HEK293 (cell line): ENCODE data around the gene SOX5.

Experiments
- CTCF ChIA-PET: fragments of 350-600 bp; formaldehyde crosslinking; extraction: SDS; loops from one replicate; lab custom pipeline; 2021; ENCODE audit warnings: antibody characterized with exemption; lab: Yijun Ruan, JAX
- POLR2A ChIA-PET: fragments of 300-600 bp; formaldehyde crosslinking; extraction: SDS; loops from one replicate; lab custom pipeline; 2020; ENCODE audit warnings: antibody characterized with exemption, inconsistent platforms; lab: Yijun Ruan, JAX
- H3K27ac ChIP-seq: fragments of 200-500 bp; sonication (Bioruptor generic); 2 replicates; pipeline ENCODE4 v1.5.1; 2014; ENCODE audit warnings: low read depth, low read length, control low read depth, inconsistent platforms; ENCODE audit errors: extremely low read depth
- H3K36me3 ChIP-seq, 2 experiments: fragments of 200-500 bp in 1 of 2; sonication (Bioruptor generic) in 1 of 2; 1 replicate in 1 of 2; 2 replicates in 1 of 2; pipeline ENCODE4 v1.5.1; 2014 to 2017; ENCODE audit warnings: inconsistent platforms in 2 of 2, low read length in 2 of 2; ENCODE audit not compliant: control insufficient read depth in 2 of 2, insufficient read depth in 1 of 2
- H3K4me1 ChIP-seq: fragments of 200-500 bp; sonication (Bioruptor generic); 2 replicates; pipeline ENCODE4 v1.5.1; 2014; ENCODE audit warnings: mild to moderate bottlenecking, low read length, inconsistent platforms; ENCODE audit not compliant: control insufficient read depth, insufficient read depth
- H3K4me3 ChIP-seq: 2 replicates; pipeline ENCODE4 v1.5.1; 2011; ENCODE audit warnings: low read depth, mild to moderate bottlenecking, control low read depth, low read length, moderate library complexity
- H3K9me3 ChIP-seq: fragments of 200-500 bp; sonication (Bioruptor generic); 2 replicates; pipeline ENCODE4 v1.5.1; 2014; ENCODE audit warnings: low read depth, low read length, inconsistent platforms; ENCODE audit not compliant: control insufficient read depth, insufficient read depth
- FEZF1 ChIP-seq: fragments of 450-650 bp; formaldehyde crosslinking; IDR thresholded peaks from 2 replicates; pipeline ENCODE4 v1.5.1; 2016; ENCODE audit warnings: missing biosample characterization, missing genetic modification characterization
- GFI1B ChIP-seq: fragments of 450-650 bp; formaldehyde crosslinking; IDR thresholded peaks from 2 replicates; pipeline ENCODE4 v1.5.1; 2016; ENCODE audit warnings: missing biosample characterization, missing genetic modification characterization
- KLF16 ChIP-seq: fragments of 450-650 bp; formaldehyde crosslinking; IDR thresholded peaks from 2 replicates; pipeline ENCODE4 v1.5.1; 2017; ENCODE audit warnings: missing biosample characterization, missing genetic modification characterization
- KLF8 ChIP-seq: fragments of 450-650 bp; formaldehyde crosslinking; IDR thresholded peaks from 2 replicates; pipeline ENCODE4 v1.5.1; 2016; ENCODE audit warnings: missing biosample characterization, missing genetic modification characterization
- PRDM10 ChIP-seq: fragments of 450-650 bp; formaldehyde crosslinking; IDR thresholded peaks from 2 replicates; pipeline ENCODE4 v1.5.1; 2016; ENCODE audit warnings: missing biosample characterization, missing genetic modification characterization
- TSHZ1 ChIP-seq: fragments of 450-650 bp; formaldehyde crosslinking; IDR thresholded peaks from 2 replicates; pipeline ENCODE4 v1.5.1; 2016; ENCODE audit warnings: missing biosample characterization, missing genetic modification characterization, borderline replicate concordance
- ZBTB1 ChIP-seq: fragments of 450-650 bp; formaldehyde crosslinking; IDR thresholded peaks from 2 replicates; pipeline ENCODE4 v1.5.1; 2016; ENCODE audit warnings: missing biosample characterization, missing genetic modification characterization
- ZBTB11 ChIP-seq: fragments of 450-650 bp; formaldehyde crosslinking; conservative IDR thresholded peaks from 2 replicates; pipeline ENCODE4 v1.5.1; 2016; ENCODE audit warnings: low read depth, missing biosample characterization, missing genetic modification characterization
- ZBTB20 ChIP-seq: fragments of 450-650 bp; formaldehyde crosslinking; IDR thresholded peaks from 2 replicates; pipeline ENCODE4 v1.5.1; 2016; ENCODE audit warnings: missing biosample characterization, missing genetic modification characterization
- ZNF10 ChIP-seq: fragments of 450-650 bp; formaldehyde crosslinking; IDR thresholded peaks from 2 replicates; pipeline ENCODE4 v1.5.1; 2017; ENCODE audit warnings: missing biosample characterization, missing genetic modification characterization
- ZNF18 ChIP-seq: fragments of 450-650 bp; formaldehyde crosslinking; IDR thresholded peaks from 2 replicates; pipeline ENCODE4 v1.5.1; 2016; ENCODE audit warnings: missing biosample characterization, missing genetic modification characterization
- ZNF202 ChIP-seq: fragments of 450-650 bp; formaldehyde crosslinking; IDR thresholded peaks from 2 replicates; pipeline ENCODE4 v1.5.1; 2016; ENCODE audit warnings: missing biosample characterization, missing genetic modification characterization, borderline replicate concordance
- ZNF239 ChIP-seq: fragments of 450-650 bp; formaldehyde crosslinking; IDR thresholded peaks from 2 replicates; pipeline ENCODE4 v1.5.1; 2016; ENCODE audit warnings: missing biosample characterization, missing genetic modification characterization
- ZNF341 ChIP-seq: fragments of 450-650 bp; formaldehyde crosslinking; IDR thresholded peaks from 2 replicates; pipeline ENCODE4; 2016; ENCODE audit warnings: low read depth, missing biosample characterization, missing genetic modification characterization
- ZNF366 ChIP-seq: fragments of 450-650 bp; formaldehyde crosslinking; conservative IDR thresholded peaks from 2 replicates; pipeline ENCODE4 v1.5.1; 2016; ENCODE audit warnings: missing biosample characterization, missing genetic modification characterization
- ZNF398 ChIP-seq: fragments of 450-650 bp; formaldehyde crosslinking; IDR thresholded peaks from 2 replicates; pipeline ENCODE4 v1.5.1; 2017; ENCODE audit warnings: missing biosample characterization, missing genetic modification characterization
- ZNF580 ChIP-seq: fragments of 450-650 bp; formaldehyde crosslinking; IDR thresholded peaks from 2 replicates; pipeline ENCODE4 v1.5.1; 2016; ENCODE audit warnings: missing biosample characterization, missing genetic modification characterization
- ZNF596 ChIP-seq: fragments of 450-650 bp; IDR thresholded peaks from 2 replicates; pipeline ENCODE4 v1.5.0; 2018; ENCODE audit warnings: missing biosample characterization, mild to moderate bottlenecking, missing genetic modification characterization, moderate library complexity
- ZNF610 ChIP-seq: fragments of 450-650 bp; formaldehyde crosslinking; IDR thresholded peaks from 2 replicates; pipeline ENCODE4 v1.5.1; 2016; ENCODE audit warnings: missing biosample characterization, missing genetic modification characterization, borderline replicate concordance
- ZNF623 ChIP-seq: fragments of 450-650 bp; formaldehyde crosslinking; IDR thresholded peaks from 2 replicates; pipeline ENCODE4 v1.5.1; 2016; ENCODE audit warnings: missing biosample characterization, missing genetic modification characterization
- ZNF785 ChIP-seq: fragments of 450-650 bp; formaldehyde crosslinking; IDR thresholded peaks from 2 replicates; pipeline ENCODE4 v1.5.1; 2016; ENCODE audit warnings: missing biosample characterization, missing genetic modification characterization

Gene SOX5

GRCh38 chr12:23949348-23950209, at the start of gene SOX5:
Gene SOX5, minus strand, starts transcription at chr12:23949670. Its CDS starts 69 bp downstream, at chr12:23949601.
- ChIA-PET POLR2A (no interaction called here), CTCF (interaction anchor here (0.8 kb wide), 1 partner anchor 10 kb away, joined by 3 read pairs; no protein-coding TSS in a partner anchor)
- Histone ChIP-seq H3K4me1 (no peaks in the 10 kb centered on the region), H3K27ac (no peak within 1 kb of the TSS; the same call in 1 of the 2 replicates), H3K9me3 (no peaks in the 10 kb centered on the region), H3K4me3 (peak within 1 kb of the TSS; percentile 38), H3K36me3 (no peaks in the 10 kb centered on the region)
- no peak for TF ChIP-seq ZNF623 (tag by site-specific recombination)
- peak; percentile 42; the same call in 1 of the 2 replicates for TF ChIP-seq FEZF1
- no peak for TF ChIP-seq ZNF610
- TF ChIP-seq ZNF341, result peak; percentile 69
- peak; percentile 94 for TF ChIP-seq ZNF398 (tag by site-specific recombination)
- peak; percentile 50; the same call in 1 of the 2 replicates for TF ChIP-seq PRDM10 (tag by site-specific recombination)
- peak; percentile 98 for TF ChIP-seq ZNF596 (tag by site-specific recombination)
- peak; percentile 51; the same call in 1 of the 2 replicates for TF ChIP-seq TSHZ1
- TF ChIP-seq ZBTB20, result no peak
- no peak for TF ChIP-seq ZNF785 (tag by site-specific recombination)
- TF ChIP-seq KLF8, result peak; percentile 66
- 0 out of 2 replicates have a peak, but pooled peaks have one; percentile 4 for TF ChIP-seq ZNF18
- peak; percentile 37; the same call in 1 of the 2 replicates for TF ChIP-seq ZNF202 (tag by site-specific recombination)
- peak; percentile 39; the same call in 1 of the 2 replicates for TF ChIP-seq ZNF366 (tag by site-specific recombination)
- TF ChIP-seq GFI1B (tag by site-specific recombination), result peak; percentile 81
- TF ChIP-seq ZBTB11 (tag by site-specific recombination), result 0 out of 2 replicates have a peak, but pooled peaks have one; percentile 14
- TF ChIP-seq ZNF580 (tag by site-specific recombination), result no peak
- 0 out of 2 replicates have a peak, but pooled peaks have one; percentile 32 for TF ChIP-seq ZNF239 (tag by site-specific recombination)
- peak; percentile 66 for TF ChIP-seq KLF16 (tag by site-specific recombination)
- no peak for TF ChIP-seq ZBTB1
- TF ChIP-seq ZNF10 (tag by site-specific recombination), result 0 out of 2 replicates have a peak, but pooled peaks have one; percentile 15
